LNCaP clone FGC (cell line): Measurements from ENCODE around the gene NUP85.
A peak's percentile ranks its signal among the peaks of the same experiment; 100 is the strongest.
"Not testable (repeated sequence)": the region's sequence is repeated elsewhere in the genome, so short reads cannot be mapped to it uniquely, and the experiment has no call there.

Experiments used
- DNase-seq: peaks from one replicate; pipeline ENCODE4 v3.0.0-alpha.2; 2011; ENCODE audit warnings: low read depth
- H3K4me3 ChIP-seq: 2 replicates; pipeline ENCODE4 v1.5.1; 2011; ENCODE audit warnings: mild to moderate bottlenecking, low read depth, low read length, control low read depth
- TF ChIP-seq, protein P1 (sequence below): IDR thresholded peaks from 2 replicates; pipeline ENCODE4 v1.5.1; 2012; ENCODE audit warnings: mild to moderate bottlenecking; ENCODE audit not compliant: control insufficient read depth, insufficient read depth; ENCODE audit errors: extremely low read depth

Gene NUP85

DNA sequence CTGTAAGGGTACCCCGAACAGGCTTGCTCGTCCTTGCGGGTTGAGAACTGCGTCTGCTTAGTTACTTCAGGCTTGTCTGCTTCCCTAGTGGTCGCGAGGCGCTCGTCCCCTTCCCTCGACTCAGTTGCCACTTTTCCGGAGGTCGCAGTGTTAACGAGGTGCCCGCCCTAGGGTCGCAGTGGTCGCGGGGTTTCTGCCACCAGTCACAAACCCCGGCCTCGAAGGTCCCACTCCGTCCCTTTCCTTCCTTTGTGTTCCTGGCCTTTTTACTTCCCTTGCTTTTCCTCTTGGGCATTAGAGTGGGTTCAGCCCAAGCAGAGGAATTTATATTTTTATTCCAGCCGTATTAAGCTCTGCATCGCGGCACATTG is 299 bp downstream of the NUP85 start:
- DNase-seq = no peak
- TF ChIP-seq, protein P1, sequence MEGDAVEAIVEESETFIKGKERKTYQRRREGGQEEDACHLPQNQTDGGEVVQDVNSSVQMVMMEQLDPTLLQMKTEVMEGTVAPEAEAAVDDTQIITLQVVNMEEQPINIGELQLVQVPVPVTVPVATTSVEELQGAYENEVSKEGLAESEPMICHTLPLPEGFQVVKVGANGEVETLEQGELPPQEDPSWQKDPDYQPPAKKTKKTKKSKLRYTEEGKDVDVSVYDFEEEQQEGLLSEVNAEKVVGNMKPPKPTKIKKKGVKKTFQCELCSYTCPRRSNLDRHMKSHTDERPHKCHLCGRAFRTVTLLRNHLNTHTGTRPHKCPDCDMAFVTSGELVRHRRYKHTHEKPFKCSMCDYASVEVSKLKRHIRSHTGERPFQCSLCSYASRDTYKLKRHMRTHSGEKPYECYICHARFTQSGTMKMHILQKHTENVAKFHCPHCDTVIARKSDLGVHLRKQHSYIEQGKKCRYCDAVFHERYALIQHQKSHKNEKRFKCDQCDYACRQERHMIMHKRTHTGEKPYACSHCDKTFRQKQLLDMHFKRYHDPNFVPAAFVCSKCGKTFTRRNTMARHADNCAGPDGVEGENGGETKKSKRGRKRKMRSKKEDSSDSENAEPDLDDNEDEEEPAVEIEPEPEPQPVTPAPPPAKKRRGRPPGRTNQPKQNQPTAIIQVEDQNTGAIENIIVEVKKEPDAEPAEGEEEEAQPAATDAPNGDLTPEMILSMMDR = no peak

DNA sequence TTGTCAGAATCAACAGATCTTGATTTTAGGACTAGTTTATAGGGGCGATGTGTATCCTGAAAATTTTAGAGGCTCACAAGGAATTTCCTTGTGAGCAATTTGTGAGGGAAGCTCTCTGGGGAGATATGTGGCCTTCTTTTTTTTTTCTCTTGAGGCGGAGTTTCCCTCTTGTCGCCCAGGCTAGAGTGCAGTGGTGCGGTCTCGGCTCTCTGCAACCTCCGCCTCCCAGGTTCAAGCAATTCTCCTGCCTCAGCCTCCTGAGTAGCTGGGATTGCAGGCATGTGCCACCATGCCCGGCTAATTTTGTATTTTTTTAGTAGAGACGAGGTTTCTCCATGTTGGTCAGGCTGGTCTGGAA is 1.6 kb downstream of the NUP85 start:
- DNase-seq = not testable (repeated sequence)
- H3K4me3 ChIP-seq = peak overlapping the region; percentile 86

More for the DNA sequence above, 299 bp downstream of the NUP85 start:
- H3K4me3 ChIP-seq = peak overlapping the region; percentile 86

DNA sequence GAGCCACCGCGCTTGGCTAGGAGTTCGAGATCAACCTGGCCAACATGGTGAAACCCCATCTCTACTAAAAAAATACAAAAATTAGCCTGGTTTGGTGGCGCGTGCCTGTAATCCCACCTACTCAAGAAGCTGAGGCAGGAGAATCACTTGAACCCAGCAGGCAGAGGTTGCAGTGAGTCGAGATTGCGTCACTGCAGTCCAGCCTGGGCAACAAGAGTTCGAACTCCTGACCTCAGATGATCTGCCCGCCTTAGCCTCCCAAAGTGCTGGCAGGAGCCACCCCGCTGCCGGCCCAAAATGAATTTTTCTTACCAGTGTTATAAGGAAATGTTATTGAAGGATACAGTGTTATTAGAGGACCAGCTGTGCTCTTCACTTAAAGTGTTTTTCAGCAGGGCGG is 2.3 kb downstream of the NUP85 start:
- TF ChIP-seq, protein P1 = no peak
- no peak overlapping the region for H3K4me3 ChIP-seq

DNA sequence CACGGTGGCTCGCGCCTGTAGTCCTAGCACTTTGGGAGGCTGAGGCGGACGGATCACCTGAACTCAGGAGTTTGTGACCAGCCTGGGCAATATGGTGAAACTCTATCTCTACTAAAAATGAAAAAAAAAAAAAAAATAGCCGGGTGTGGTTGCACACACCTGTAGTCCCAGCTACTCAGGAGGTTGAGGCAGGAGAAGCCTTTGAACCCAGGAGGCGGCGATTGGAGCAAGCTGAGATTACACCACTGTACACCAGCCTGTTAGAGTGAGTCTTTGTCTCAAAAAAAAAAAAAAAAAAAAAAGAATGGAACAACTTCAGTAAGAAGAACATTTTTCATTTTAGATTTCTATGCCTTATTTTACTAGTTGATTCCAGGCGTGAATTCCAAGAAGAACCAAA is 2.7 kb downstream of the NUP85 start:
- H3K4me3 ChIP-seq = no peak overlapping the region
- TF ChIP-seq, protein P1 = no peak

More for the DNA sequence above, 2.3 kb downstream of the NUP85 start:
- no peak for DNase-seq

DNA sequence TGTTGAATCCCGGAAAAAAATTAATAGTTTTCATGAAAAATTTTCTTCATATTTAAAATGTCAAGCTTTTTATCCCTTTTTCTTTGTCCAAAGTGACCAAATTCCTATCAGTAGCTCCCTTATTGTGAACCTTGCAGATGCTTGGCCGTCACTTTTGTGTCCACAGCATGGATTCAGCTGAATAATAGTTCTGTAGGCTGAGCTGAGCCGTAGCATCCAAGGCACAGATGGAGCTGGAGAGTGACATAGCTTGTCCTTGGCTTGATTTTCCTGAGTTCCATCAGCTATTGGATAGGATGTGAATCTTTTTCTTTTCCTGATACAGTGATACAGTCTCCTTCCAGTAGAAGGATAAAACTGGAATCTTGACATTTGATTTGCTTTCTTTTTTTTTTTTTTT is 3.6 kb downstream of the NUP85 start:
- no peak overlapping the region for H3K4me3 ChIP-seq
- no peak for DNase-seq
- TF ChIP-seq, protein P1 = no peak

More for the DNA sequence above, 2.7 kb downstream of the NUP85 start:
- no peak for DNase-seq

DNA sequence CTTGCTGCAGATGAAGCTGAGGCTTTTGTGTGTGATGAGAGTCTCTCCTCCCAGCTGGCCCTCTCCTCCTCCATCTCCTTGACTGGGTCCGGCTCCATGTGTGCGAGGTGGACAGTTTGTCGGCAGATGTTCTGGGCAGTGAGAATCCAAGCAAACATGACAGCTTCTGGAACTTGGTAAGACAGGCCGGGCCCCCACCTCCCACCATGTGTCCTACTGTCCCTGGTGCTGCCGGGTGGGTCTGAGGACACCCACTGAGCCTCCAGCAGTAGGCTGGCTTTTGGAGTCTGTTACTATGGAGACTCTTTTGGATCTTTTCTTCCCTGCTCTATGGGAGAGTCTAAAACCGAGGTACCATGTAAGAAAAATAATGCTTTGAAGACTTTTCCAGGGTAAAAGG is 12.7 kb downstream of the NUP85 start:
- TF ChIP-seq, protein P1 = no peak
- DNase-seq = no peak
- H3K4me3 ChIP-seq = no peak overlapping the region

DNA sequence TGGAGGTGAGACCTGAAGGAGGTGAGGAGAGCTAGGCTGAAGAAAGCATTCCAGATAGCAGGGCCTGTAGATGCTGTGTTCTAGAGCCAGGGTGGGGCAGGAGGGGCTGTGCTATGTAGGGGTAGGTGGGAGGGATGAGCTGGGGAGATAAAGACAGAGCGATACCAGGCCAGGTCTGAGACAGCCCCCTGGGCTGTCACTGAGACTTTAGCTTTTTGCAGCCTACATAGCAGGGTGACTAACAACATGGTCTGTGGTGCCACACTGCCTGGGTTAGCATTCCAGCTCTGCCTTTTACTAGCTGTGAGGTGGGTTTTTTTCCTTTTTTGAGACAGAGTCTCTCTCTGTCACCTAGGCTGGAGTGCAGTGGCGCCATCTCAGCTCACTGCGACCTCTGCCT is 14.3 kb downstream of the NUP85 start:
- no peak overlapping the region for H3K4me3 ChIP-seq
- DNase-seq = no peak
- TF ChIP-seq, protein P1 = no peak
